ENCODE measurements around the gene PC.
"Not testable (repeated sequence)": the region's sequence is repeated elsewhere in the genome, so short reads cannot be mapped to it uniquely, and the experiment has no call there.

The PC gene

GRCh38 chr11:66958232-66958955 is at the start of gene PC:
PC (minus strand) TSS chr11:66958383; CDS start chr11:66872159, 86,224 bp downstream.
- peak; percentile 98 for DNase-seq

DNA sequence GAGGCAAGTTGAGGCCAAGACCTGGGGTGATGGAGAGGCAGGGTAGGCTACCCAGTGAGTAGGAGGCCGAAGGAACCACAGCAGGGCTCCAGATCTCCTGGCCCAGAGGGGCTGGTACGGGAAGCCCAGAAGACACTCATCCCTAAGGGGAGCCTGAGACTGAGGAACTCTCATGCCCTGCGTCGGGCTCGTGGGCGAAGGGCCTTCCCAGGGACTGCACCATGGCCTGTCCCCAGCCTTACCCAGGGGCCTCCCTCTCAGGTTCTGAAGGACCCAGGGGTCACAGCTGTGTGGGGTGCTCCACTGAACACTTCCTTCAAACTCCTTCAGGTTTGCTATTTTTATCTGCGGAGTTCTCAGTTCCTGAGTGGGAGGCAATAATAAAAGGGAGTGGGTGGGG is 48.9 kb upstream of the PC start:
- no peak for DNase-seq

DNA sequence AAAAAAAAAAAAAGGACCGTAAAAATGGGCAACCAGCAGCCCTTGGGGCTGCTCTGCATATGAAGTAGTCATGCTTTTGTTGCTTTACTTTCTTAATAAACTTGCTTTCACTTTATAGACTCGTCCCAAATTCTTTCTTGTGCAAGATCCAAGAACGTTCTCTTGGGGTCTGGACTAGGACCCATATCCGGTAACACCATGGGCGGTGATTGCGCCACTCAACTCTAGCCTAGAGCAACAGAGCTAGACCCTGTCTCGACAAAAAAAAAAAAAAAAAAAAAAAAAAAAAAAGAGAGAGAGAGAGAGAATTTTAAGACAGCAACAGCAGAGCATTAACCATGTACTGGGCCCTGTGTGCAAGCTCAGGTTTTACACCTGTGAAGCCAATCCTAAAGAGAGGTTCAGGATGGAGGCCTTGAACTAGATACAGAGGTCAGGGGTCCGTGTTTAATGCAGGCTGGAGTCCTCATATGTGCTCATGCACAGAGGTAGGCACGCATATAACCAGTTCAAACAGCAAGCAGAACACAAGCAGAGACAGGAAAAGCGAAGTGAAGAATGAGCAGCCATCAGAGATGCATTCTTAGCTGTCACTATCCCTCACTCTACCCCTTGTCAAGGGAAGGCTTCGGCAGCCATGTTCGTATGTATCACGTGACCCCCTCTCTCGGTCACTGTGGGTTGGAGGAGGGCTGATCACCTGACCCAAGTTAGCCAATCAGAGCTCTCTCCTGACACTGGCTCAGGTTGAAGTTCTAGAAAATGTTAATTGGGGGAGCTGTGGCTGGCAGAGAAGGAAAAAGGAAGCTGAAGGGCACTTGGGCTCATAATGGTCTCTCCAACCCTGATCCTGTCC is 48.1 kb upstream of the PC start:
- DNase-seq: peak; percentile 18

GRCh38 chr11:67005200-67005599 is 47.0 kb upstream of the PC start:
- not testable (repeated sequence) for DNase-seq

- no peak for DNase-seq
Measured at GRCh38 chr11:67002921-67003411, 44.8 kb upstream of the PC start.

DNA sequence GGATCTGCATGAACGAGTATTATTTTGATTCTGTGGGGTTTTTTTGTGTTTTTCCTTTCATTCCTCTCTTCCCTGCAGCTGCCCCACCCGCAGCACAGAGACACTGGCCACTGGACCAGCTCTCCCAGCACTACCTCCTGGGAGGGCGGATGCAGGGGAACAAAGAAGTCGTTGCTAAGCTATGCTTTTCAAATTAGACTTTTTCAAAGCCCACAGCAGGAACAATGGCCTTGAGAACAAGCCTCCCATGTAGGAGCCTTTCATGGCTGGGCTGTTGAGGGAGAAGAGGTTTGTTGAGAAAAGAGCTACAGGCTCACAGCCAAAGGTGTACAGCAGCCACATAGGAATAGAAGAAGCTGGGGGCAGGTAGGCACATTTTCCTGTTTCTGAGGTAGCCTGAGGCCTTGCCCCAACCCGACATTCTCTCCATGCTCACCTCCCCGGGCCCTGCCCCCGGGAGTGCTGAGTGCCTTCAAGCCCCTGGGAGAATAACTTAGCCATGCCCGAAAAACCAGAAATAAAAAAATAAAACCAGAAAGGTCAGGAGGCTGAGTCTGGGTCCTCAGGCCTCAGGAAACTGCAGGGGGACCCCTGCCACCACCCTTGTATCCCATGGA is 44.2 kb upstream of the PC start:
- no peak for DNase-seq

- no peak for DNase-seq
Measured at GRCh38 chr11:67001332-67001731, 43.1 kb upstream of the PC start.

GRCh38 chr11:66999555-66999954 is 41.4 kb upstream of the PC start:
- DNase-seq: no peak

DNA sequence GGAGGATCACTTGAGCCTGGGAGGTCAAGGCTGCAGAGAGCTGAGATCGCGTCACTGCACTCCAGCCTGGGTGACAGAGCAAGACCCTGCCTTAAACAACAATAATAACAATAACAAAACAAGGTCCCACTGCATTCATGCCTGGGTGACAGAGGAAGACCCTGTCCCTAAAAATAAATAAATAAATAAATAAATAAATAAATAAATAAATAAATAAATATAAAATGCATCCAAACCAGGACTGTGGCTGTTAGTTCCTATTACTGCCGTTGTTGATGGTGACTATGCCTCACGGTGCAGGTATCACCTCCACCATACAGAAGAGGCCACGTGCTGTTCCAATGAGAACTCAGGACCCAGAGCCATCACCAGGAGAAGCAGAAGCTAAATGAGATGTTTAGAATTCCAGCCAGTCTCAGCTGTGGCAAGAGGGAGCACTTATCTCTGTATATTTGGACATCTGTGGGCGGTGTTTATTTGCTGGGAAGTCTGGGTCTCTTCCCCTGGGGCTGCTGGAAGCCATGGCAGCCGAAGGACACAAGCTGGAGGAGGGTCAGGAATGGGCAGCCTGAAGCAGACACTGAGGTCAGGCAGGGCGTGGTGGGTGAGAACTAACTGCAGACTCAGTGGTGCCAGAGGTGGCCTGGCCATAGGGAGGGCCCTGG is 38.6 kb upstream of the PC start:
- no peak for DNase-seq

DNA sequence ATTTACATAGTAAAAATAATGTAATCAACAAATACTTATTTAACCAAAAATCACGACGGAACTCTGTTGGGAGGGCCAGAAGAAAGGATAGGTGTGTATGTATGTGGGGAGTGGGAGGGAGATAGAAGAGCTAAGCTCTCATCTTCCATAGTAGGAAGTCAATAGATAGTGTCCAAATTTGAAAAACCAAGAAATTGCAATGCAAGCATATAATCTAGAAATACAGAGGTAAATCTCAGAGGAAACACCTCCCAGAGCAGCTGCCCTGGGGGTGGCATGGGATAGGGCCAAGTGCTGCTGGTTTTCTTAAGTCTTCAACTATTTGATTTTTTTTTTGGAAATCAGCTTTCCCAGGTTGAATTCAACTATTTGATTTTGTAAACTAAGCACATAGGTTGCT is 33.9 kb upstream of the PC start:
- DNase-seq: no peak

- DNase-seq: not testable (repeated sequence)
Measured at GRCh38 chr11:66989360-66989759, 31.2 kb upstream of the PC start.

GRCh38 chr11:66988741-66989140 is 30.6 kb upstream of the PC start:
- DNase-seq: not testable (repeated sequence)

DNA sequence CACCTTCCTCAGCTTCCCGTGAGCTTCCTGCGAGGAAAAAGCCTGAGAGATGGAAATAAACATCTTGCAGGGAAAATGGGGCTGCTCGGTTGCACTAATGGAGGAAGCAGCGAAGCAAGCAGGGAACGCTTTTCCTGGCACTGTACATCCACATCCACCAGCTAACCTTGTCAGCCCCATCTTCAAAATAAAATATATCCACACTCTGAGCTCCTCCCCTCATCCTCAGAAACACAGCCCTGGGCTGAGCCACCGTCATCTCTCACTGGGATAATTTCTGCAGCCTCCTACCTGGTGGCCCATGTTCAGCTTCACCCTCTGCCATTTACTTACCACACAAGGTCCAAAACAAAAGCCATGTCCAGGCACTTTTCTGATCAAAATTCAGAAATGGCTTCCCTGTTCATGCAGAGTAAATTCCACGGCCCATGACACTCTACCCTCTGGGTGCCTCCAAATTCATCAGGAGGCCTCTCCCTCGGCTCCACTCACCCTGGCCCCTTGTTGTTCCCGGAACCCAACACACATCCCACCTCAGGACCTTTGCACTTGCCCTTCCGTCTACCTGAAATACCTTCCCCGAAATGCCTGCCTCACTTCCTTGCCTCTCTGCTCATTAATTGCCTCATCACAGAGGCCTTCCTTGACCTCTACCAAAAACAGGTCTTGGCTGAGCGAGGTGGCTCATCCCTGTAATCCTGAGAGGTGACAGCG is 29.9 kb upstream of the PC start:
- DNase-seq: no peak

- DNase-seq: no peak
Measured at GRCh38 chr11:66987158-66987620, 29.0 kb upstream of the PC start.

DNA sequence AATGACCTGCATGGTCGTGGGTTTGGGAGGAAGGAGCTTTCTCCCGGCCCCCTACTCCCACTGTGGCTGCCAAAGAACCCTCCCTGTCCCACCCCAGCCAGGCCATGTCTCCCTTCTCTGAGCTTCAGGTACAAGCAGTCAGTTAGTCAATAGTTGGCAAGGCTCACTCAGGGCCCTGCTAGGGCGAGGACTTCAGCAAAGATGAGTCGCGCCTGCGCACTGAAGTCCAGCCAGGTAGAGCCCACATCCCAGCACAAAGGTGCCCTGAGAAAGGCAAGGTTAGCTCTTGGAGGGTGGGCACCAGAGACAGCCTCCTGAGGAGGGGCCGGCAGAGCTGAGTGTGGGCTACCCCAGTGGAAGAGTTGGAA is 28.0 kb upstream of the PC start:
- no peak for DNase-seq

DNA sequence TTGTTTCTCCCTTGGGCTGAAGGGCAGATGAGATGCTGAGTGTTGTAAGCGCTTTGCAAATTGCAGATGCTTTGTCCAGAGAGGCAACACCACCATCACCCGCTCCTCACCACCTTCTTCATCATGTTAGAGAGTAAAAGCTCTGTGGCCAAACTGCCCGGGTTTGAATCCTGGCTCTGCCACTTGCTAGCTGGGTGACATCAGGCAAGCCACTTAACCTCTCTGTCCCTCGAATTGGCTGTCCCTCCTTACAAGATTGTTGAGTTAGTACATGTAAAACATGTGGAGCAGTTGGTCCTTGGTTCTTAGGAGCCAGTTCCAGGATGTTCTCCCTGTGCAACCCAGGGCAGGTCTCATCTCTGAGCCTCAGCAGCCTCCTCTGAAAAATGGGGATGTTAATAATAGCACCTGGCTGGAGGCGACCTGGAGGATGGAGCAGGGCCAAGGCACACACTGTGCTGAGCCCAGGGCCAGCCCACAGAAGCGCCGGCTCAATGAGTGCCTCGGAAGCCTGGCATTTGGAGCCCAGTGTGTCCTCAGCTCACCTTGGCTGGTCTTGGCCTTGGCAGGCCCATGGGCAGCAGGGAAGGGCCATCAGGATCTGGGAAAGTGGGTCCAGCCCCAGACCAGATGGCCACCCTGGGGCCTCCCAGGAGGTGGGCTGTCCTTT is 27.5 kb upstream of the PC start:
- no peak for DNase-seq

DNA sequence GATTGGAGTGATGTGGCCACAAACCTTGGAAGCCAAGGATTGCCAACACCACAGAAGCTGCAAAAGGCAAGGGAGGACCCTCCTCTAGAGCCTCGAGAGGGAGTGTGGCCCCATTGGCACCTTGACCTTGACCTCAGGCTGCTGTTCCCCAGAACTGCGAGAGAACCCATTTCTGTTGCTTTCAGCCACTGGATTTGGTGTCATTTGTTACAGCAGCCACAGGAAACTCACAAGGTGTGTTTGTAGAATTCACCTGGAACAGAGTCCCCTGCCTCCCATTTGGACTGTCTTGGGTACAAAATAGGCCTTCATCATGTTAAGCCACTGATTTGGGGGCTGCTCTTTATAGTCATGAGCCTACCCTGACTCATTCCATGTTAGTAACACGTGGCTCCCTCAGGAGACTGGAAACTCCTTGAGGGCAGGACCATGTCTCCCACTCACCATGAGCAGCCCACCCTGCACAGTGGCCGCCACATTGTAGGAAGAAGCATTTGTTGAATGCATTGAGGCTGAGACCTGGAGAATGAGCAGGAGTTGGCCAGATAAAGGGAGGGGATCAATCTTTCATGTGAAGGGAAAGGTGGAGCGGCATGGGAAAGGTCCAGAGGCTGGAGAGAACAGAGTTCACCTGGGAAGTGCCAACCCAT is 25.2 kb upstream of the PC start:
- DNase-seq: no peak

- DNase-seq: peak; percentile 17
Measured at GRCh38 chr11:66981976-66982578, 23.9 kb upstream of the PC start.

DNA sequence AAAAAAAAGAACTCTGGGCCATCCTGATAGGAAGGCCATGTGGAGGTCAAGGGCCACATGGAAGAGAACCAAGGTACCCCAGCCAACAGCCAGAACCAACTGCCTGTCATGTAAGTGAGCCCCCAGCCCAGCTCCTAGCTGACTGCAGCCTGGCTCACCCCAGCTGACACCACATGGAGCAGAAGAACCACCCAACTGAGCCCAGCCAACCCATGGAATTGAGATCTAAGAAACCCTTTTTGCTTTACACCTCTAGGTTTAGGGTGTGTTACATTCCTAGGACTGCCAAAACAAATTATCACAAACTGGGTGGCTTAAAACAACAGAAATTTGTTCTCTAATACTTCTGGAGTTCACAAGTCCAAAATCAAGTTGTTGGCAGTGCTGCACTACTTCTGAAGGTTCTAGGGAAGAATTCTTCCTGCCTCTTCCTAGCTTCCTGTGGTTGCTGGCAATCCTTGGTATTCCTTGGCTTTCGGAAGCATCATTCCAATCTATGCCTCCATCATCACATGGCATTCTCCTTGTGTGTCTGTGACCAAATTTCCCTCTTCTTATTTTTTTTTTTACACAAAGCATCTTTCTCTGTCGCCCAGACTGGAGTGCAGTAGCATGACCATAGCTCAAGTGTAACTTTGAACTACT is 21.3 kb upstream of the PC start:
- no peak for DNase-seq

DNA sequence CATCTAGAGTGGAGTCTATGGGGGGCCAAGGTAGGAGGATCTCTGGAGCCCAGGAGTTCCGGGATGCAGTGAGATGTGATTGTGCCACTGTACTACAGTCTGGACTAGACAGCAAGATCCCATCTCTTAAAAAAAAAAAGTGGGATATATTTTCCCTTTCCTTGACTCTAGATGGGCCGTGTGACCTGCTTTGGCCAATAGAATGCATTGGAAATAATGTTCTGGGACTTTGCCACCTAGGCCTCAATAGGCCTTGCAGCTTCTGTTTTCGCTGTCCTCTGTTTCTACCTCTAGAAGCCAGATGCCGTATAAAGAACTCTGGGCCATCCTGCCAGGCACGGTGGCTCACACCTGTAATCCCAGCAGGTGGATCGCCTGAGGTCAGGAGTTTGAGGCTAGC is 20.5 kb upstream of the PC start:
- no peak for DNase-seq

Data from midbrain (tissue), 1 donor.